ENCODE results near the gene METAP2. TPM values are rescaled to one million over a fixed set of nuclear protein-coding genes. Genes with fewer than 3 reads are reported as not detected.

The METAP2 gene
- total RNA-seq (10 to 100 TPM; 61.9 to 73.2 TPM), polyA plus RNA-seq (ENCODE audit: insufficient read length in 2 of 2) (10 to 100 TPM; 86.4 to 100.0 TPM)
- long read RNA-seq, donor 1, transcript METAP2-210 (11 exons, 1,874 nt): minor isoform, 5 of 66 reads
- long read RNA-seq, donor 1, transcript METAP2-202 (11 exons, 3,601 nt): major isoform, 25 of 66 reads
- long read RNA-seq, donor 1, partial matches to known transcripts: 35 of 66 reads
- long read RNA-seq, donor 1, other reads (novel, unspliced or antisense): 0 of 66 reads
- long read RNA-seq, donor 2, transcript METAP2-202 (11 exons, 3,601 nt): major isoform, 6 of 23 reads
- long read RNA-seq, donor 2, partial matches to known transcripts: 15 of 23 reads
- long read RNA-seq, donor 2, other reads (novel, unspliced or antisense): 0 of 23 reads
- long read RNA-seq, donor 3, transcript METAP2-202 (11 exons, 3,601 nt): major isoform, 5 of 44 reads
- long read RNA-seq, donor 3, partial matches to known transcripts: 36 of 44 reads
- long read RNA-seq, donor 3, other reads (novel, unspliced or antisense): 0 of 44 reads
- long read RNA-seq, donor 4, transcript METAP2-202 (11 exons, 3,601 nt): major isoform, 23 of 90 reads
- long read RNA-seq, donor 4, partial matches to known transcripts: 60 of 90 reads
- long read RNA-seq, donor 4, other reads (novel, unspliced or antisense): 0 of 90 reads

DNA sequence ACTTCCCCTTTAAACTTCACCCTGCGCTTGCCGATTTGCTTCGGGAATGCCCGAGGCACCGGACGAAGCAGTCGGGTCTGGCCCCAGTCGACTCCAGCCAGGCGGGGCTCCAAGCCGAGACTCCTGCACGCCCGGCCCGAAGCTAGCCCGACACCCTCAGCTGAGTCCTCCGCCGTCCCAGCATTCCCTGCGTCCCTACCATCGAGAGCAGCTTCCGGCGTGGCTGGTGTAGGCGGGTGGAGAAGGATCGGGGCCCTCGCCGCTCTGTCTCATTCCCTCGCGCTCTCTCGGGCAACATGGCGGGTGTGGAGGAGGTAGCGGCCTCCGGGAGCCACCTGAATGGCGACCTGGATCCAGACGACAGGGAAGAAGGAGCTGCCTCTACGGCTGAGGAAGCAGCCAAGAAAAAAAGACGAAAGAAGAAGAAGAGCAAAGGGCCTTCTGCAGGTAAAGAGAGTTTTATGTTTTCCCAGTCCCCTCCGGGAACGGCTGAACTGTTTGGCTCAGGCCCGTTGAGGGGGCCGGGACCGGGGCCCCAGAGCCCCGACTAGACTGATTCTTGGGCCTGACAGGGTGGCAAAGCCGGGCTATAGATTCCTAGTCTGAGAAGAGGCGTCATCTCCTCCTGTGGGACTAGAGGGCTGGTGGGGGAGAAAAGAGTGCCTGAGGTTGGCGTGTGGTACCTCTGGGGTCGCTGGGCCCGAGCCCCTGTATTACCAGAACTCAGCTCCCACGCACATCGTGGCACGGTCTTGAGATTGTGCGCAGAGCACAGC, at the start of gene METAP2:
Gene METAP2 (plus strand): TSS at position 269 of the 776 bp plus-strand sequence. CDS start 28 bp downstream, at position 297.
- peak within 1 kb of the TSS; percentile 96 for H3K27ac ChIP-seq (ENCODE audit: low read depth, low read length)
- peaks cover 12% of the 10 kb centered on the region for H3K36me3 ChIP-seq (ENCODE audit: control insufficient read depth, insufficient read depth, low read length)
- no peaks in the 10 kb centered on the region for H3K4me1 ChIP-seq (ENCODE audit: control insufficient read depth, insufficient read depth, low read length)
- peak within 1 kb of the TSS; percentile 96 for H3K4me3 ChIP-seq (ENCODE audit: low read depth, low read length)
- no peaks in the 10 kb centered on the region for H3K9me3 ChIP-seq (ENCODE audit: control insufficient read depth, insufficient read depth, low read length)
- H3K27me3 ChIP-seq (ENCODE audit: control insufficient read depth, insufficient read depth, low read length): no peaks in the 10 kb centered on the region
- DNase-seq (ENCODE audit: low read depth in 4 of 6, low spot score in 6 of 6): peak in 5 of 6 donors; percentile 90 to 98 (median 93)
- WGBS (ENCODE audit: insufficient coverage): under 1% methylated on average over 48 of the region's 49 CpGs

DNA sequence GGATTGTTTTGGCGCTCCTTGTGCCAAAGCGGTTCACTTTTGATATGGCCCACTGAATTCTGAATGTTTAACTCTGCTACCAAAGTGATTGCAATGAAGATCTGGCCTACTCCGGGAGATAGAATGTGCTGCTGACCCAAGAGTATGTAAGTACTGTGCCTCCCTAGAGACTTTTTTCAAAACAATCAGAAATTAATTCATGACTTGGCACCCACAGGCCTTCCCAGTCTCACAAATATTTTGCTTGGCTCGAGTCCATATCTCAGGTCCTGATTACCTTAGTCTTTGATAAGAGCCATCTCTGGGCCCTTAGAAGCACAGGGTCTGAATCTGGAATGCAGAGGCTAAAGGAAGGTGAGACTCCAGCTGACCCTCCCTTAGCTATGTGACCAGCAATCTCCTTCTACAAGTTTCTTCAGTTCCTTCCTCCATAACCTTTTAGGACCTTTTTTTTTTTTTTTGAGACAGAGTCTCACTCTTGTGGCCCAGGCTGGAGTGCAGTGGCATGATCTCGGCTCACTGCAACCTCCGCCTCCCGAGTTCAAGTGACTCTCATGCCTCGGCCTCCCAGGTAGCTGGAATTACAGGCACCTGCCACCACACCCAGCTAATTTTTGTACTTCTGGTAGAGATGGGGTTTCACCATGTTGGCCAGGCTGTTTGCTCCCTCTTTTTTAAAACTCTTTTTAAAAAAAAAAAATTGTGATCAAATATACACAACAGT, 49.5 kb upstream of the METAP2 start:
- H3K27ac ChIP-seq (ENCODE audit: low read depth, low read length): no peak overlapping the region
- DNase-seq (ENCODE audit: low read depth in 4 of 6, low spot score in 6 of 6): no peak
- no peaks in the 10 kb centered on the region for H3K27me3 ChIP-seq (ENCODE audit: control insufficient read depth, insufficient read depth, low read length)
- H3K36me3 ChIP-seq (ENCODE audit: control insufficient read depth, insufficient read depth, low read length): no peaks in the 10 kb centered on the region
- no peaks in the 10 kb centered on the region for H3K9me3 ChIP-seq (ENCODE audit: control insufficient read depth, insufficient read depth, low read length)
- 90% methylated on average over 7 of the region's 8 CpGs for WGBS (ENCODE audit: insufficient coverage)
- no peak overlapping the region for H3K4me3 ChIP-seq (ENCODE audit: low read depth, low read length)
- H3K4me1 ChIP-seq (ENCODE audit: control insufficient read depth, insufficient read depth, low read length): no peaks in the 10 kb centered on the region

DNA sequence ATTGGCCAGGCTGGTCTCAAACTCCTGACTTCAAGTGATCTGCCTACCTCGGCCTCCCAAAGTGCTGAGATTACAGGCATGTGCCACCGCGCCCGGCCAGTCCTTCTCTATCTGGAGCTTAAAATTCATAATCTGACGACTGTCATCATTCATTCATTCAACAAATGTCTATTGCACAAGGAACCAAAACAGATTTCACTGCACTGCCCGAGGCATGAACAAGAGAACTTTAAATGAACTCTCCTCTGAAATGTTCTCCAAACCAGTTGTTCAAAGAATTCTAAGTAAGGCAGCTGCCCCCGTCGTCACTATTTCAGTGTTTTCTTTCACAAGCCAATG, 44.8 kb upstream of the METAP2 start:
- Histone ChIP-seq H3K27me3 (ENCODE audit: control insufficient read depth, insufficient read depth, low read length) (no peaks in the 10 kb centered on the region), H3K36me3 (ENCODE audit: control insufficient read depth, insufficient read depth, low read length) (no peaks in the 10 kb centered on the region), H3K27ac (ENCODE audit: low read depth, low read length) (no peak overlapping the region), H3K4me3 (ENCODE audit: low read depth, low read length) (no peak overlapping the region), H3K4me1 (ENCODE audit: control insufficient read depth, insufficient read depth, low read length) (no peaks in the 10 kb centered on the region), H3K9me3 (ENCODE audit: control insufficient read depth, insufficient read depth, low read length) (no peaks in the 10 kb centered on the region)
- no peak for DNase-seq (ENCODE audit: low read depth in 4 of 6, low spot score in 6 of 6)
- WGBS (ENCODE audit: insufficient coverage): 95% methylated on average over 7 of the region's 8 CpGs

DNA sequence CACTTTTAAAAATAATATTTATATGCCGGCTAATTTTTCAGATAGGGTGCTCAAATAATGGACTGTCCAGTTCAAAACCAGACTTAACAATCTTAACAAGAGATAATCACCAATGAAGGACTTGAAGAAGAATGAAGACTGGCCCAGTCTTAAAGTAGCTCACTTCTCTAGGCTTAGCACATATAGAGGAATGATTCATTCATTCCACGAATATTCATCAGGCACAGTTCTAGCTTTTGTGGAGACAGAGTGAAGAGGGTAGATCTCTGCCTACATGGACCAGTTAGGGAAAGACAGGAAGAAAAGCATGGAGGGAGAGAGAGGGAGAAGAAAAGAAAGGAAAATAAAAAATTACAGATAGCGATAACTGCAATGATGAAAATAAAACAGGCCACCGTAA, 42.8 kb upstream of the METAP2 start:
- Histone ChIP-seq H3K36me3 (ENCODE audit: control insufficient read depth, insufficient read depth, low read length) (no peaks in the 10 kb centered on the region), H3K4me3 (ENCODE audit: low read depth, low read length) (no peak overlapping the region), H3K4me1 (ENCODE audit: control insufficient read depth, insufficient read depth, low read length) (no peaks in the 10 kb centered on the region), H3K27ac (ENCODE audit: low read depth, low read length) (no peak overlapping the region), H3K27me3 (ENCODE audit: control insufficient read depth, insufficient read depth, low read length) (no peaks in the 10 kb centered on the region), H3K9me3 (ENCODE audit: control insufficient read depth, insufficient read depth, low read length) (no peaks in the 10 kb centered on the region)
- 100% methylated on average over 2 of the region's 4 CpGs for WGBS (ENCODE audit: insufficient coverage)
- DNase-seq (ENCODE audit: low read depth in 4 of 6, low spot score in 6 of 6): no peak

DNA sequence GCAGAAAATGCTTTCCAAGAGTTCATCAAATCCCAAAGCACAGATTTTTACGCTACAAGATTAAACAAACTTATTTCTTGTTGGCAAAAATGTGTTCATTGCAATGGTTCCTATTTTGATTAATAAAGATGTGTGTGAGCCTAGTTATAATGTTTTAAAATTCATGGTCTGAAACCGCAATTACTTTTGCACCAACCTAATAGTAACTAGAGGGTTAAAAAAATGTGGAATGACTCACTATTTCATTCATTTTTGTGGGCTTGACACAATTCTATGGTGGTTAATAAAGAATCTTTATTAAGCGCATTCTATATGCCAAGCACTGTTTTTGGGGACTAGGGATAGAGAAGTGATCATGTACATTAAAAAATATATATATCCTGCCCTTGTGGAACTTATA, 38.6 kb upstream of the METAP2 start:
- no peak for DNase-seq (ENCODE audit: low read depth in 4 of 6, low spot score in 6 of 6)
- Histone ChIP-seq H3K9me3 (ENCODE audit: control insufficient read depth, insufficient read depth, low read length) (no peaks in the 10 kb centered on the region), H3K27me3 (ENCODE audit: control insufficient read depth, insufficient read depth, low read length) (no peaks in the 10 kb centered on the region), H3K27ac (ENCODE audit: low read depth, low read length) (no peak overlapping the region), H3K36me3 (ENCODE audit: control insufficient read depth, insufficient read depth, low read length) (no peaks in the 10 kb centered on the region), H3K4me1 (ENCODE audit: control insufficient read depth, insufficient read depth, low read length) (no peaks in the 10 kb centered on the region), H3K4me3 (ENCODE audit: low read depth, low read length) (no peak overlapping the region)
- no CpG with 5 or more reads among the region's 3 CpGs for WGBS (ENCODE audit: insufficient coverage)

DNA sequence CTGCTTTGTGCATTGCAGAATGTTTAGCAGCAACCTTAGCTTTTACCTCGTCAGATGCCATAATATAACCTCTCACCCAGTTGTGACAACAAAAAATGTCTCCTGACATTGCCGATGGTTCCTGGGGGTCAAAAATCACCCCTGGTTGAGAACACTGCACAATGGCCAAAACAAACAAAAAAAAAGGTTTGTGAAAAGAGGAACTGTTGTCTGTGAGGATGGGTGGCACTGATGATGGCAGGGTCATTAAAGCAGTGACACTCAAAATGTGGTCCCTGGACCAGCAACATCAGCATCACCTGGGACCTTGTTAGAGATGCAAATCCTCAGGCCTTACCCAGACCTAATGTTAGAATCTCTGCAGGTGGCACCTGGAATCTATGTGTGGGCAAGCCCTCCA, 36.4 kb upstream of the METAP2 start:
- H3K4me3 ChIP-seq (ENCODE audit: low read depth, low read length): no peak overlapping the region
- DNase-seq (ENCODE audit: low read depth in 4 of 6, low spot score in 6 of 6): no peak
- no peaks in the 10 kb centered on the region for H3K9me3 ChIP-seq (ENCODE audit: control insufficient read depth, insufficient read depth, low read length)
- no peaks in the 10 kb centered on the region for H3K36me3 ChIP-seq (ENCODE audit: control insufficient read depth, insufficient read depth, low read length)
- no peaks in the 10 kb centered on the region for H3K27me3 ChIP-seq (ENCODE audit: control insufficient read depth, insufficient read depth, low read length)
- no peaks in the 10 kb centered on the region for H3K4me1 ChIP-seq (ENCODE audit: control insufficient read depth, insufficient read depth, low read length)
- 100% methylated on average over 1 of the region's 2 CpGs for WGBS (ENCODE audit: insufficient coverage)
- H3K27ac ChIP-seq (ENCODE audit: low read depth, low read length): no peak overlapping the region

DNA sequence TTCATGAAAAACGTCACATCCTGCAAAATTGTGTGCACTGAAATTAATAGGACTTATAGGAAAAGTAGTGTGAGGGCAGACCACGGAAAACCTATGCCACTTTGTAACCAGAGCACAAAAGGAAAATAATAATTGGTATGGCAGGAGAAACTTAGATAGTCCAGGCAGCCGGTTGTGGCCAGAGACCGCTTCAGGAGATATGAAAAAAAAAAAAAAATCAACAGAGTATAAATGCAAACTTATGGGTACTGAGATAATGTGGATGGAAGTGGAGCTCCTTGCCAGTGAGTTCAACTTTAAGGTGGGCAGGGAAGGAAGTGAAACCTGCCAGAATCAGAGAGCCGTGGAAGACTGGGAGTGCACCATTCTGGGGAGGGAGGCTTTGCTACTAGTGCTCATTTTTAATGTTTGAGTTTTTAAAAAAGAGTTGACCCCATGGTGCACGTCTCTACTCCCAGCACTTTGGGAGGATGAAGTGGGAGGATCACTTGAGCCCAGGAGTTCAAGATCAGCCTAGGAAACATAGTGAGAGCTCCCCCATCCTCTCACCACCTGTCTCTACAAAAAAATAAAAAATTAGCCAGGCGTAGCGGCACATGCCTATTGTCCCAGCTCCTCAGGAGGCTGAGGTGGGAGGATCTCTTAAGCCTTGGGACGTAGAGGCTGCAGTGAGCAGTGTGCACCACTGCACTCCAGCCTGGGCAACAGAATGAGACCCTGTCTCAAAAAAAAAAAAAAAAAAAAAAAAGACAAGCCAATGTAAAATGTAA, 34.3 kb upstream of the METAP2 start:
- H3K9me3 ChIP-seq (ENCODE audit: control insufficient read depth, insufficient read depth, low read length): no peaks in the 10 kb centered on the region
- H3K27ac ChIP-seq (ENCODE audit: low read depth, low read length): no peak overlapping the region
- no peaks in the 10 kb centered on the region for H3K4me1 ChIP-seq (ENCODE audit: control insufficient read depth, insufficient read depth, low read length)
- no peaks in the 10 kb centered on the region for H3K36me3 ChIP-seq (ENCODE audit: control insufficient read depth, insufficient read depth, low read length)
- 67% methylated on average over 2 of the region's 9 CpGs for WGBS (ENCODE audit: insufficient coverage)
- H3K27me3 ChIP-seq (ENCODE audit: control insufficient read depth, insufficient read depth, low read length): no peaks in the 10 kb centered on the region
- H3K4me3 ChIP-seq (ENCODE audit: low read depth, low read length): no peak overlapping the region
- DNase-seq (ENCODE audit: low read depth in 4 of 6, low spot score in 6 of 6): no peak

DNA sequence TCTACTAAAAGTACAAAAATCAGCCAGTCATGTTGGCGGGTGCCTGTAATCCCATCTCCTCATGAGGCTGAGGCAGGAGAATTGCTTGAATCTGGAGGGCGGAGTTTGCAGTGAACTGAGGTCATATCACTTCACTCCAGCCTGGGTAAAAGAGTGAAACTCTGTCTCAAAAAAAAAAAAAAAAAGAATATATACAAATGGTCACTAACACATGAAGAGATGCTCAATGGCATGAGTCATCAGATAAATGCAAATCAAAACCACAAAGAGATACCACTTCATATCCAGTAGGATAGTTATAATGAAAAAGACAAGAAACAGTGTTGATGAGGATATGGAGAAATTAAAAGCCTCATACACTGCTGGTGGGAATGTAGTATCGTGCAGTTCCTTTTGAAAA, 33.6 kb upstream of the METAP2 start:
- H3K36me3 ChIP-seq (ENCODE audit: control insufficient read depth, insufficient read depth, low read length): no peaks in the 10 kb centered on the region
- no CpG with 5 or more reads among the region's 3 CpGs for WGBS (ENCODE audit: insufficient coverage)
- no peaks in the 10 kb centered on the region for H3K9me3 ChIP-seq (ENCODE audit: control insufficient read depth, insufficient read depth, low read length)
- no peaks in the 10 kb centered on the region for H3K4me1 ChIP-seq (ENCODE audit: control insufficient read depth, insufficient read depth, low read length)
- H3K4me3 ChIP-seq (ENCODE audit: low read depth, low read length): no peak overlapping the region
- H3K27ac ChIP-seq (ENCODE audit: low read depth, low read length): no peak overlapping the region
- DNase-seq (ENCODE audit: low read depth in 4 of 6, low spot score in 6 of 6): no peak
- H3K27me3 ChIP-seq (ENCODE audit: control insufficient read depth, insufficient read depth, low read length): no peaks in the 10 kb centered on the region

DNA sequence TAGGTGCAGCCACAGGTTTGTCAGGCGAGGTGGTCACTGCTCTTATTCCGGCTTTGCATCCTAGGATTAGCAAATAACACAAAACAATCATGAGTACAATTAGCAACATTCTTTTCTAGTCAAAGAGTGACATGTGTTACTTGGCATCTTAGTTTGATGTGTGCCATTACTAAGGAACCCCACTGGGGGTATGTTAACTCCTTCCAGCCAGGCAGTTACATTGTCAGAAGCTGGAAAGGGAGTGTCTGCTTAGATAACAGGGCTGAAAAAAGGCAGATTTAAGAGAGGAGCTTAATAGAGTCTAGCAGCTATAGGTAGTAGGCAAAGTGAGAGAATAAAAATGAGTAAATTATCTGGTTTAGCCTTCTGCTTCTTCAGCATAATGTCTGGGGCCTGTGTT, 30.5 kb upstream of the METAP2 start:
- H3K4me3 ChIP-seq (ENCODE audit: low read depth, low read length): no peak overlapping the region
- no peaks in the 10 kb centered on the region for H3K9me3 ChIP-seq (ENCODE audit: control insufficient read depth, insufficient read depth, low read length)
- H3K4me1 ChIP-seq (ENCODE audit: control insufficient read depth, insufficient read depth, low read length): no peaks in the 10 kb centered on the region
- no peaks in the 10 kb centered on the region for H3K27me3 ChIP-seq (ENCODE audit: control insufficient read depth, insufficient read depth, low read length)
- no peak overlapping the region for H3K27ac ChIP-seq (ENCODE audit: low read depth, low read length)
- no CpG with 5 or more reads among the region's 2 CpGs for WGBS (ENCODE audit: insufficient coverage)
- no peak for DNase-seq (ENCODE audit: low read depth in 4 of 6, low spot score in 6 of 6)
- H3K36me3 ChIP-seq (ENCODE audit: control insufficient read depth, insufficient read depth, low read length): no peaks in the 10 kb centered on the region

Data from spinal cord (tissue), 10 donors.